Sigmoid colon (tissue), 7 donors: Measurements from ENCODE around the gene BSX. TPM values are rescaled to one million over a fixed set of nuclear protein-coding genes. Genes with fewer than 3 reads are reported as not detected.

Experiments
- DNase-seq: peaks from one replicate; pipeline ENCODE4 v3.0.0-alpha.2; 2019
- H3K27ac ChIP-seq, 4 donors: fragments of 200-600 bp; sonication (generic); one replicate each; pipeline ENCODE4 v1.5.1; 2016 to 2019; ENCODE audit warnings: mild to moderate bottlenecking in 1 of 4
- H3K27me3 ChIP-seq, 3 donors: fragments of 200-600 bp; sonication (generic); one replicate each; pipeline ENCODE4 v1.5.1; 2019; ENCODE audit warnings: mild to moderate bottlenecking in 1 of 3
- H3K36me3 ChIP-seq, 4 donors: fragments of 200-600 bp; sonication (generic); one replicate each; pipeline ENCODE4 v1.5.1; 2016 to 2019
- H3K4me1 ChIP-seq, 4 donors: fragments of 200-600 bp; sonication (generic); one replicate each; pipeline ENCODE4 v1.5.1; 2017 to 2019
- H3K4me3 ChIP-seq, 4 donors: fragments of 200-600 bp; sonication (generic); one replicate each; pipeline ENCODE4 v1.5.1; 2017 to 2019; ENCODE audit warnings: mild to moderate bottlenecking in 2 of 4, moderate library complexity in 1 of 4
- H3K9me3 ChIP-seq, 4 donors: fragments of 200-600 bp in 3 of 4; sonication (generic) in 3 of 4; one replicate each; pipeline versions ENCODE4 v1.5.1 to v1.6.1; 2013 to 2019
- CTCF ChIP-seq, 4 experiments: fragments of 450-650 bp in 3 of 4; fragments of 200-600 bp in 1 of 4; IDR thresholded peaks; one replicate each; pipeline ENCODE4 v1.5.1; 2016 to 2019; ENCODE audit warnings: antibody characterized with exemption in 4 of 4, mild to moderate bottlenecking in 3 of 4, moderate library complexity in 2 of 4
- EP300 ChIP-seq, 4 donors: sonication (generic); formaldehyde crosslinking; IDR thresholded peaks; one replicate each; pipeline ENCODE4 v1.6.1; 2017; ENCODE audit warnings: antibody characterized with exemption in 4 of 4
- POLR2A ChIP-seq, 2 donors: fragments of 450-650 bp; IDR thresholded peaks; one replicate each; pipeline ENCODE4 v1.6.1; 2016; ENCODE audit warnings: antibody characterized with exemption in 2 of 2, mild to moderate bottlenecking in 2 of 2, moderate library complexity in 2 of 2
- POLR2AphosphoS5 ChIP-seq, 4 donors: sonication (generic); formaldehyde crosslinking; IDR thresholded peaks; one replicate each; pipeline ENCODE4 v1.6.1; 2017; ENCODE audit warnings: antibody characterized with exemption in 4 of 4
- WGBS, 2 donors: extraction: QIAGEN DNeasy Blood & Tissue Kit; methylation state at CpG; one replicate each; pipeline ENCODE4 v1.1.7; 2013; 5-methylcytosine and 5-hydroxymethylcytosine counted together
- intact Hi-C: fragments of 100-400 bp; cut with DNase I; formaldehyde crosslinking; loops from one replicate; pipeline ENCODE4 v1.15.1; 2023
- polyA plus RNA-seq, 3 donors: library from polyadenylated mRNA; stranded (reverse); fragments of 200-250 nt; gene quantifications; one replicate each; pipeline ENCODE4 v1.2.3, GENCODE V29; 2013
- total RNA-seq, 4 donors: library from RNA; depleted of rRNA; stranded (reverse); fragments of >200 nt; gene quantifications; one replicate each; pipeline ENCODE4 v1.1.0, GENCODE V29; 2016
- donor health status: healthy with polysubstance abuse.
- donor health status: Bipolar disorder and iron deficiency.
- donor health status: healthy.

The BSX gene
- total and polyA plus RNA-seq, 7 donors: not detected

GRCh38 chr11:122976061-122976733 lies 5.4 kb downstream of the BSX start:
- Histone ChIP-seq H3K4me1 (peaks cover 0 to 25% (median 18%) of the 10 kb centered on the region in 4 donors), H3K36me3 (no peaks in the 10 kb centered on the region), H3K27ac (no peak overlapping the region), H3K9me3 (no peaks in the 10 kb centered on the region), H3K4me3 (no peak overlapping the region), H3K27me3 (peaks cover 35 to 93% (median 64%) of the 10 kb centered on the region in 3 donors)
- TF ChIP-seq POLR2AphosphoS5 (IDR thresholded peaks at IDR 0.05) (no peak), CTCF (IDR thresholded peaks at IDR 0.05) (no peak), EP300 (IDR thresholded peaks at IDR 0.05) (no peak), POLR2A (IDR thresholded peaks at IDR 0.05) (no peak)
- intact Hi-C loops: no loop called here
- no peak for DNase-seq
- 9 to 18% methylated on average over 21 of the region's 21 CpGs for WGBS, 2 donors

- no peak for DNase-seq
- Histone ChIP-seq H3K4me3 (no peak overlapping the region), H3K9me3 (no peaks in the 10 kb centered on the region), H3K4me1 (no peaks in the 10 kb centered on the region), H3K27ac (no peak overlapping the region), H3K27me3 (peaks cover 0 to 23% (median 0%) of the 10 kb centered on the region in 3 donors), H3K36me3 (no peaks in the 10 kb centered on the region)
- intact Hi-C loops: no loop called here
- 66 to 81% methylated on average over 4 of the region's 4 CpGs for WGBS, 2 donors
- TF ChIP-seq POLR2A (IDR thresholded peaks at IDR 0.05): no peak
- no peak for TF ChIP-seq EP300 (IDR thresholded peaks at IDR 0.05)
- no peak for TF ChIP-seq CTCF (IDR thresholded peaks at IDR 0.05)
- TF ChIP-seq POLR2AphosphoS5 (IDR thresholded peaks at IDR 0.05): no peak
These were observed 17.7 kb downstream of the BSX start for GRCh38 chr11:122963961-122964360.

GRCh38 chr11:122954455-122954854 lies 27.2 kb downstream of the BSX start:
- intact Hi-C loops: no loop called here
- 90 to 91% methylated on average over 4 of the region's 4 CpGs for WGBS, 2 donors
- Histone ChIP-seq H3K27ac (no peak overlapping the region), H3K4me1 (no peaks in the 10 kb centered on the region), H3K36me3 (peaks cover 0 to 13% (median 0%) of the 10 kb centered on the region in 4 donors), H3K4me3 (no peak overlapping the region), H3K27me3 (no peaks in the 10 kb centered on the region), H3K9me3 (no peaks in the 10 kb centered on the region)
- no peak for DNase-seq
- TF ChIP-seq POLR2A (IDR thresholded peaks at IDR 0.05): no peak
- TF ChIP-seq CTCF (IDR thresholded peaks at IDR 0.05): no peak
- no peak for TF ChIP-seq EP300 (IDR thresholded peaks at IDR 0.05)
- no peak for TF ChIP-seq POLR2AphosphoS5 (IDR thresholded peaks at IDR 0.05)

- DNase-seq: no peak
- Histone ChIP-seq H3K4me1 (no peaks in the 10 kb centered on the region), H3K9me3 (no peaks in the 10 kb centered on the region), H3K27me3 (no peaks in the 10 kb centered on the region), H3K27ac (no peak overlapping the region), H3K4me3 (no peak overlapping the region), H3K36me3 (peaks cover 0 to 14% (median 0%) of the 10 kb centered on the region in 4 donors)
- no peak for TF ChIP-seq POLR2AphosphoS5 (IDR thresholded peaks at IDR 0.05)
- no peak for TF ChIP-seq EP300 (IDR thresholded peaks at IDR 0.05)
- TF ChIP-seq POLR2A (IDR thresholded peaks at IDR 0.05): no peak
- no peak for TF ChIP-seq CTCF (IDR thresholded peaks at IDR 0.05)
- intact Hi-C loops: no loop called here
- 63 to 78% methylated on average over 2 of the region's 2 CpGs for WGBS, 2 donors
These were observed 30.4 kb downstream of the BSX start for GRCh38 chr11:122951211-122951610.

- Histone ChIP-seq H3K27ac (no peak overlapping the region), H3K36me3 (peaks cover 0 to 7% (median 0%) of the 10 kb centered on the region in 4 donors), H3K4me1 (no peaks in the 10 kb centered on the region), H3K27me3 (no peaks in the 10 kb centered on the region), H3K9me3 (no peaks in the 10 kb centered on the region), H3K4me3 (no peak overlapping the region)
- 96 to 98% methylated on average over 2 of the region's 2 CpGs for WGBS, 2 donors
- DNase-seq: no peak
- no peak for TF ChIP-seq POLR2AphosphoS5 (IDR thresholded peaks at IDR 0.05)
- TF ChIP-seq EP300 (IDR thresholded peaks at IDR 0.05): no peak
- TF ChIP-seq POLR2A (IDR thresholded peaks at IDR 0.05): no peak
- no peak for TF ChIP-seq CTCF (IDR thresholded peaks at IDR 0.05)
- intact Hi-C loops: no loop called here
These were observed 43.1 kb downstream of the BSX start for GRCh38 chr11:122938557-122938956.
